WI38 (cell line): ENCODE measurements around the gene OLIG3.

Experiments used
- H3K4me3 ChIP-seq: 2 replicates; pipeline ENCODE4 v1.5.1; 2011; ENCODE audit warnings: low read depth, mild to moderate bottlenecking, control low read depth, low read length
- CTCF ChIP-seq: IDR thresholded peaks from 2 replicates; pipeline ENCODE4 v1.5.1; 2012; ENCODE audit warnings: low read depth, mild to moderate bottlenecking, control low read depth, low read length

OLIG3 gene

GRCh38 chr6:137465378-137466009 lies 28.7 kb downstream of the OLIG3 start:
- no peak for TF ChIP-seq CTCF
- no peak overlapping the region for H3K4me3 ChIP-seq

- no peak overlapping the region for H3K4me3 ChIP-seq
- no peak for TF ChIP-seq CTCF
These were observed 41.8 kb downstream of the OLIG3 start for GRCh38 chr6:137452333-137452894.

GRCh38 chr6:137443901-137444300 lies 50.3 kb downstream of the OLIG3 start:
- no peak for TF ChIP-seq CTCF
- no peak overlapping the region for H3K4me3 ChIP-seq
